Activated B cell treated with CpG ODN at 0.5 μM for 24 hours (primary cell): ENCODE results near the gene CSMD2. TPM values are rescaled to one million over a fixed set of nuclear protein-coding genes. Genes with fewer than 3 reads are reported as not detected.

Experiments
- ATAC-seq: fragments of 200-7000 bp; cut with Tn5 transposase; one replicate; pipeline ENCODE4 v1.10.0; 2021; ENCODE audit warnings: low read depth, mild to moderate bottlenecking, moderate library complexity
- CTCF ChIA-PET: fragments of 350-600 bp; sonication (Branson Sonifier 250); formaldehyde crosslinking; loops from one replicate; lab custom pipeline; 2021; ENCODE audit warnings: antibody characterized with exemption; lab: Charles Lee
- POLR2A ChIA-PET: fragments of 350-600 bp; sonication (Branson Sonifier 250); formaldehyde crosslinking; loops from one replicate; lab custom pipeline; 2021; ENCODE audit warnings: antibody characterized with exemption; lab: Charles Lee
- DNase-seq: peaks from one replicate; pipeline ENCODE4 v3.0.0; 2022
- H3K27ac Mint-ChIP-seq: one replicate; pipeline ENCODE4 v1.8.0; 2020; ENCODE audit warnings: mixed read lengths
- H3K27me3 Mint-ChIP-seq: one replicate; pipeline ENCODE4 v1.8.0; 2021; ENCODE audit warnings: mixed read lengths
- H3K36me3 Mint-ChIP-seq: one replicate; pipeline ENCODE4 v1.8.0; 2021; ENCODE audit warnings: low read depth, mixed read lengths
- H3K4me1 Mint-ChIP-seq: one replicate; pipeline ENCODE4 v1.8.0; 2021; ENCODE audit warnings: mixed read lengths
- H3K4me3 Mint-ChIP-seq: one replicate; pipeline ENCODE4 v1.8.0; 2020; ENCODE audit warnings: mild to moderate bottlenecking, mixed read lengths
- H3K9me3 Mint-ChIP-seq: one replicate; pipeline ENCODE4 v1.8.0; 2020; ENCODE audit warnings: mixed read lengths
- intact Hi-C: fragments of 100-400 bp; cut with micrococcal nuclease; formaldehyde crosslinking; loops from one replicate; pipeline ENCODE4 v1.15.1; 2024
- total RNA-seq: library from RNA; stranded (reverse); gene quantifications from 2 replicates; pipeline ENCODE4 v1.2.3, GENCODE V29; 2022
- TF ChIP-seq, protein P1 (sequence below): fragments of 200-600 bp; IDR thresholded peaks from one replicate; pipeline ENCODE4 v1.8.0; 2022; ENCODE audit warnings: antibody characterized with exemption, mild to moderate bottlenecking

The CSMD2 gene
- total RNA-seq, 1 donor from 2014 or later, result not detected

DNA sequence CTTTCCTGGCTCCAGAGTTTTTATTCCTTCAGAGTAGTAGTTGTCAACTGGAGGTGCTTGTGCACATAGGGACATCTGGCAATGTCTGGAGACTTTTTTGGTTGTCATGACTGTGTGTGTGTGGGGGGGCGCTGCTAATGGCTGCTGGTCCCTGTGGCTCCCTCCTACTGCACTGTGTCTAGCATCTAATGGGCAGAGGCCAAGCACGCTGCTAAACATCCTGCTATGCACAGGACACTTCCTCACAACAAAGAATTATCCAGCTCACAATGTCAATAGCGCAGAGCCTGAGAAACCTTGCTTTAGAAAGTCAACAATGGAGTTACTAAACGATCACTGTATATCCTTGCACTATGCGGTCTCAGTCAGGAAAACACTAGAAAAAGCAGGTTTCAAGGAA is 320.9 kb downstream of the CSMD2 start:
- no peaks in the 10 kb centered on the region for H3K36me3 Mint-ChIP-seq
- H3K27me3 Mint-ChIP-seq, result no peaks in the 10 kb centered on the region
- ATAC-seq (no peak), DNase-seq (no peak)
- H3K9me3 Mint-ChIP-seq, result no peaks in the 10 kb centered on the region
- TF ChIP-seq, protein P1, sequence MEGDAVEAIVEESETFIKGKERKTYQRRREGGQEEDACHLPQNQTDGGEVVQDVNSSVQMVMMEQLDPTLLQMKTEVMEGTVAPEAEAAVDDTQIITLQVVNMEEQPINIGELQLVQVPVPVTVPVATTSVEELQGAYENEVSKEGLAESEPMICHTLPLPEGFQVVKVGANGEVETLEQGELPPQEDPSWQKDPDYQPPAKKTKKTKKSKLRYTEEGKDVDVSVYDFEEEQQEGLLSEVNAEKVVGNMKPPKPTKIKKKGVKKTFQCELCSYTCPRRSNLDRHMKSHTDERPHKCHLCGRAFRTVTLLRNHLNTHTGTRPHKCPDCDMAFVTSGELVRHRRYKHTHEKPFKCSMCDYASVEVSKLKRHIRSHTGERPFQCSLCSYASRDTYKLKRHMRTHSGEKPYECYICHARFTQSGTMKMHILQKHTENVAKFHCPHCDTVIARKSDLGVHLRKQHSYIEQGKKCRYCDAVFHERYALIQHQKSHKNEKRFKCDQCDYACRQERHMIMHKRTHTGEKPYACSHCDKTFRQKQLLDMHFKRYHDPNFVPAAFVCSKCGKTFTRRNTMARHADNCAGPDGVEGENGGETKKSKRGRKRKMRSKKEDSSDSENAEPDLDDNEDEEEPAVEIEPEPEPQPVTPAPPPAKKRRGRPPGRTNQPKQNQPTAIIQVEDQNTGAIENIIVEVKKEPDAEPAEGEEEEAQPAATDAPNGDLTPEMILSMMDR, result no peak
- H3K4me3 Mint-ChIP-seq, result no peak overlapping the region
- ChIA-PET POLR2A (no interaction called here), CTCF (no interaction called here)
- no peaks in the 10 kb centered on the region for H3K4me1 Mint-ChIP-seq
- intact Hi-C loops, result no loop called here
- no peak overlapping the region for H3K27ac Mint-ChIP-seq

DNA sequence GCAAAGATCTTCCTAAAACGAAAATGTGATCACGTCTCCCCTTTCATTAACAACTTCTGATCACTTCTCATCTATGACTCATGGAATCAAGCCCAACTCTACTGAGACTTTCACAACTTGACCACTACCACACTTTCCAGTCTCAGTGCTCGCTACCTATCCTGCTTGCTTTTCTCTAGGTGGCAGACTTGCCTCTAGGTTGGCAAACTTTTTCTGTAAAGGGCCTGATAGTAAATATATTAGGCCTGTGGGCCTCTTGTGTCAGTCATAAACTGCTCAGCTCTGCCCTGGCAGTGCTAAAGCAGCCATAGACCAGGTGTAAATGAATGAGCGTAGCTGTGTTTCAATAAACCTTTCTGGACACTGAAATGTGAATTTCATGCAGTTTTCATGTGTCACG is 322.7 kb downstream of the CSMD2 start:
- no peaks in the 10 kb centered on the region for H3K9me3 Mint-ChIP-seq
- ChIA-PET CTCF (no interaction called here), POLR2A (no interaction called here)
- no peaks in the 10 kb centered on the region for H3K4me1 Mint-ChIP-seq
- intact Hi-C loops, result no loop called here
- no peak for DNase-seq
- H3K27ac Mint-ChIP-seq, result no peak overlapping the region
- H3K36me3 Mint-ChIP-seq, result no peaks in the 10 kb centered on the region
- no peaks in the 10 kb centered on the region for H3K27me3 Mint-ChIP-seq
- H3K4me3 Mint-ChIP-seq, result no peak overlapping the region
- no peak for ATAC-seq
- TF ChIP-seq, protein P1, result no peak

DNA sequence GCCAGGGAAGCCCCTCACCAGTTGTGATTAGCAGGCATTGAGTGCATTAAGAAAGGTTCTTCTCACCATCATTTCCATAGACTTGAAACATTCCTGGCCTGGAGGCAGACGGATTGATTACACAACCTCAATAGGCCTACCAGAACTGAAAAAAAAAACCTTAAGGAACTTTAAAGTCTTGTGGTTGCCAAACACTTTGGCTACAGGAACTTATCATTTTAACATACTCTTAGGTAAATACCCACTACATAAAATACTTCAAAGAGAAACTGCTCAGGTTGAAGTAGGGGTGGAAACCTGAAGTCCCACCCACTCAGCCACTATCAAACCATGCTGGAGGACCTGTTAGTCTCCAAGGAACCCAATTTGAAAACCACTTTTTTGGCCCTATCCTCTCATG is 323.5 kb downstream of the CSMD2 start:
- Mint-ChIP-seq H3K4me3 (no peak overlapping the region), H3K27me3 (no peaks in the 10 kb centered on the region)

DNA sequence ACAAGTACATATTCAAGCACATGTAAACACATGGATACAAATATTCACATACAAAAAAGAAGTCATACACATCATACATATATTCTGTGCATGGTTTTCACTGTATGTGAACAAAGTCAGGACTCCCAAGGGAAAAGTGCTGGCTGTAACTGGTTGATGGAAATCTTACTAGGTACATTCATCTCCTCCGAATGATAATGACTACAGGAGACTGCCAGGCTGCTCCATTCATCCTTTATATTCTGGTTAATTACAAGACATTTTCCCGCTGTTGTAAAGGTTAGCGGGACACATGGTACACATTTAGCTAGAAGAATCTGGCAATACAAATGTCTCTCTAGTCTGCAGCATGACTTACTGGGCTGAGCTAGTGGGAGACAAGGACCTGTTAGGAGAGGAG is 327.4 kb downstream of the CSMD2 start:
- POLR2A ChIA-PET, result no interaction called here
- no peaks in the 10 kb centered on the region for H3K27me3 Mint-ChIP-seq
- intact Hi-C loops, result no loop called here
- no peaks in the 10 kb centered on the region for H3K36me3 Mint-ChIP-seq
- no peak overlapping the region for H3K27ac Mint-ChIP-seq
- no peak for DNase-seq
- H3K9me3 Mint-ChIP-seq, result peaks cover 4% of the 10 kb centered on the region
- ATAC-seq, result no peak
- TF ChIP-seq, protein P1, result no peak
- H3K4me3 Mint-ChIP-seq, result no peak overlapping the region
- CTCF ChIA-PET, result no interaction called here
- no peaks in the 10 kb centered on the region for H3K4me1 Mint-ChIP-seq

More for the DNA sequence above, 323.5 kb downstream of the CSMD2 start:
- ChIA-PET POLR2A (no interaction called here), CTCF (no interaction called here)
- ATAC-seq (no peak), DNase-seq (no peak)
- intact Hi-C loops, result no loop called here
- Mint-ChIP-seq H3K36me3 (no peaks in the 10 kb centered on the region), H3K4me1 (no peaks in the 10 kb centered on the region), H3K27ac (no peak overlapping the region), H3K9me3 (peaks cover 3% of the 10 kb centered on the region)
- TF ChIP-seq, protein P1, result no peak

DNA sequence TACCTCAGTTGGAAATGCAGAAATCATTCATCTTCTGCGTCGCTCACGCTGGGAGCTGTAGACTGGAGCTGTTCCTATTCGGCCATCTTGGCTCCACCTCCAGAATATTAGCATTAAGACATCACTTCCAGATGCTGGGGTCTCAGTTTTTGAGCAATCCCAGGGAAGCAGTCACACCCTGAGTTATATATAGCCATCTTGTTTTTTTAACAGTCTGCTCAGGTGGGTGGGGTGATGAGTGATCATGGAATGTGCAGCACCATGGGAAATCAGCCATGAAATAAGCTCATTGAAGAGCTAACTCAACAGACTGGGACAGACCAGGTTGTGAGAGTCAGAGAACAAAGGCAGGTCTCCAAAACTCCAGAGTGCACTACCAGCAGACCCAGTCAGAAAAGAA is 328.1 kb downstream of the CSMD2 start:
- intact Hi-C loops, result no loop called here
- no peak for ATAC-seq
- Mint-ChIP-seq H3K9me3 (peaks cover 4% of the 10 kb centered on the region), H3K27me3 (no peaks in the 10 kb centered on the region), H3K27ac (no peak overlapping the region), H3K4me1 (no peaks in the 10 kb centered on the region), H3K36me3 (no peaks in the 10 kb centered on the region), H3K4me3 (no peak overlapping the region)
- DNase-seq, result no peak
- TF ChIP-seq, protein P1, result no peak
- ChIA-PET POLR2A (no interaction called here), CTCF (no interaction called here)
